ENCODE results near the gene ROR1.
A peak's percentile ranks its signal among the peaks of the same experiment; 100 is the strongest.

Gene ROR1

DNA sequence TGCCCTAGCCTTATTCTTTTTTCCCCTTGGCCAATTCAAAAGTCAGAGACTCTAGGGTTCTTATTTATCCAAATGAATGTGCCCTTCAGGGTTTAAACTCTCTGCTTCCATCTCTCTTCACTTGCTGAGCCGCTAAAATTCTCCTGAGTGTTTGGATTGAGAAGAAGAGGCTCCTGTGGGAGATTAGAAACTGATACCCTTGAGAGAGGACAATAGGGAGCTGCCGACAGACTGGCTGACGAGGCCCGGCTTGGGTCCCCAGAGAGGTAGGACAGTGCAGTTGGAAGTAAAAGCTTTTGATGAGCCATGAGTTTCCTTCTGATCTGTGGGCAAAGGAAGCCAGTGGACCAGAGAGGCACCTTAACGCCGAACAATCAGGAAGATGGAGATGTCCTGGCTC, 388.3 kb downstream of the ROR1 start:
- TF ChIP-seq JUND (IDR thresholded peaks at IDR 0.05; ENCODE audit: low read depth) = no peak
- no peak for DNase-seq (ENCODE audit: low read depth in 1 of 2, low spot score in 1 of 2)
- in situ Hi-C loops (cut with HindIII; ENCODE audit: low pct_unique_long_range_greater_than_20kb, low sequenced_read_pairs) = no loop called here

- DNase-seq (ENCODE audit: low read depth in 1 of 2, low spot score in 1 of 2) = no peak
- TF ChIP-seq JUND (IDR thresholded peaks at IDR 0.05; ENCODE audit: low read depth) = no peak
- in situ Hi-C loops (cut with HindIII; ENCODE audit: low pct_unique_long_range_greater_than_20kb, low sequenced_read_pairs) = no loop called here
Measured at GRCh38 chr1:64162804-64163203, 389.0 kb downstream of the ROR1 start.

DNA sequence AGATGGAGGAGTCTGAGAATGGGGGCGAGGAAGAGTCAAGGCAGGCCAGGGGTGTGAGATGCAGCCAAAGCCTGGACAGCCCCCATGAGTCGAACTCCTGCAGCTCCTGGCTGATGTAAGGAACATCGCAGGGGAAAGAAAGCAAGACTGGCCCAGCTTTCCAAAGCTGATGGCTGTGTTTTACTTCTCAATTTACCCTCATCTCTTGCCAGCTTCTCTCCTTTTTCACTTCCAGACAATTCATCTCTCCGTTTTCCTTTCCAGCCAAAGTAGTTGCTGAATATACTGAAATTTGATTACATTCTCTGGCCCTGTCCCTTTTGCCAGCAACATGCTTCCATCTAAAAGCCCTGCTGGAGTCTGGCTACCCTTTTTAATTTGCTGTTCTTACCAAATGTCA, 389.6 kb downstream of the ROR1 start:
- in situ Hi-C loops (cut with HindIII; ENCODE audit: low pct_unique_long_range_greater_than_20kb, low sequenced_read_pairs) = no loop called here
- TF ChIP-seq JUND (IDR thresholded peaks at IDR 0.05; ENCODE audit: low read depth) = no peak
- DNase-seq (ENCODE audit: low read depth in 1 of 2, low spot score in 1 of 2) = no peak

- in situ Hi-C loops (cut with HindIII; ENCODE audit: low pct_unique_long_range_greater_than_20kb, low sequenced_read_pairs) = no loop called here
- no peak for TF ChIP-seq JUND (IDR thresholded peaks at IDR 0.05; ENCODE audit: low read depth)
- DNase-seq (ENCODE audit: low read depth in 1 of 2, low spot score in 1 of 2) = peak in 1 of 2 experiments; percentile 18
Measured at GRCh38 chr1:64163970-64164369, 390.2 kb downstream of the ROR1 start.

GRCh38 chr1:64166629-64167028, 392.8 kb downstream of the ROR1 start:
- no peak for DNase-seq (ENCODE audit: low read depth in 1 of 2, low spot score in 1 of 2)
- in situ Hi-C loops (cut with HindIII; ENCODE audit: low pct_unique_long_range_greater_than_20kb, low sequenced_read_pairs) = no loop called here
- TF ChIP-seq JUND (IDR thresholded peaks at IDR 0.05; ENCODE audit: low read depth) = no peak

DNA sequence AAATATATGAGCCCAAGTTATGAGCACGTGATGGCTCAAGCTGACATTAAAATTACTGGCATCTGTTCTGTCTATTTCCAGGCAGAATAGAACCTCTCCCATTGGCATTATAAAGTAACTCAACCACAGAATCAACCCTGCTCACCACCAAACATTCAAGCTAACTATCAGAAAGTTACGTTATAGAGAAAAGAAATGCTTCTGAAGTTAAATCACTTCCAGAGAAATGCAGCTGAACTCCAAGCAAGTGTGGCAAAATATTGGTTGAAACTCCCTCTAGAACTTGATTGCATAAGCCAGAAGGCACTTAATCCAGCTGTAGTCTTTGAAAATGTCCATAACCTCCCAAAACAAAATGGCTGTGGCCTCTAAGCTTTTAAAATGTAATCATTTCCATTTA, 393.4 kb downstream of the ROR1 start:
- in situ Hi-C loops (cut with HindIII; ENCODE audit: low pct_unique_long_range_greater_than_20kb, low sequenced_read_pairs) = no loop called here
- no peak for DNase-seq (ENCODE audit: low read depth in 1 of 2, low spot score in 1 of 2)
- no peak for TF ChIP-seq JUND (IDR thresholded peaks at IDR 0.05; ENCODE audit: low read depth)

DNA sequence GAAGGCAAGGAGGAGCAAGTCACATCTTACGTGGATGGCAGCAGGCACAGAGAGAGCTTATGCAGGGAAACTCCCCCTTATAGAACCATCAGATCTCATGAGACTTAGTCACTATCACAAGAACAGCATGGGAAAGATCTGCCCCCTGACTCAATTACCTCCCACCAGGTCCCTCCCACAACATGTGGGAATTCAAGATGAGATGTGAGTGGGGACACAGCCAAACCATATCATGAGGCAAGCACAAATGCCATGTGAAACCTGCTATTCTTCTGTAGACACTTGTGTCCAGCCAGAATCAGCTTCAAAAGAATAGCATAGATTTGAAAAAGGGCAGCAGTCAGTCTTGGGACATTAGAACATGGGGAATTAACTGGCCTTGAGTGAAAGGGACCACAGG, 397.4 kb downstream of the ROR1 start:
- no peak for TF ChIP-seq JUND (IDR thresholded peaks at IDR 0.05; ENCODE audit: low read depth)
- in situ Hi-C loops (cut with HindIII; ENCODE audit: low pct_unique_long_range_greater_than_20kb, low sequenced_read_pairs) = no loop called here

GRCh38 chr1:64171797-64172281, 398.0 kb downstream of the ROR1 start:
- in situ Hi-C loops (cut with HindIII; ENCODE audit: low pct_unique_long_range_greater_than_20kb, low sequenced_read_pairs) = no loop called here
- no peak for TF ChIP-seq JUND (IDR thresholded peaks at IDR 0.05; ENCODE audit: low read depth)
- peak in 1 of 2 experiments; percentile 30 for DNase-seq (ENCODE audit: low read depth in 1 of 2, low spot score in 1 of 2)

More for the DNA sequence above, 397.4 kb downstream of the ROR1 start:
- no peak for DNase-seq (ENCODE audit: low read depth in 1 of 2, low spot score in 1 of 2)

DNA sequence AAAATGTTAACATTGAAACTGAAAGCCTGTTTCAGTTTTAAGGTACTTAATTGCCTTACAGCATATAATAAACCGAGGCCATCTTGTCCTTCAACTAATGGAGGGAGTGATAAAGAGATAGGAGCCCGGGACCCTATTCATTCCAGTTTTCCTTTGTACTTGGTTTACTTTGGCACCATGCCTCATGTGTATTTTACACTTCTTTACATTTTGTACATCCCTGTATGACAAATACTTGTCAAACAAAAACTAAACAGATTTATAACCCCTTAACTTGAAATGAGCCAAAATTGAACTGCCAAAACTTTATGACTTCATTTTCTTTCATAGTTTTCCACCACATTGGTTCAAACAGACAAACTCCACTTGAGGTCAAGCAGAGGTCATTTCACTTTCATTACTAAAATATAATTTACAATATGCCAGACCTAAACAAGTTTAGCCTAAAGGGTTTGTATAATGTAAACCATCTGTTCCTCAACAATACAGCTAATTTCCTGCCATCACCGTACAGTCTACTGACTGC, 398.7 kb downstream of the ROR1 start:
- in situ Hi-C loops (cut with HindIII; ENCODE audit: low pct_unique_long_range_greater_than_20kb, low sequenced_read_pairs) = no loop called here
- peak in 1 of 2 experiments; percentile 13 for DNase-seq (ENCODE audit: low read depth in 1 of 2, low spot score in 1 of 2)
- TF ChIP-seq JUND (IDR thresholded peaks at IDR 0.05; ENCODE audit: low read depth) = no peak

- no peak for TF ChIP-seq JUND (IDR thresholded peaks at IDR 0.05; ENCODE audit: low read depth)
- in situ Hi-C loops (cut with HindIII; ENCODE audit: low pct_unique_long_range_greater_than_20kb, low sequenced_read_pairs) = no loop called here
- peak in 1 of 2 experiments; percentile 11 for DNase-seq (ENCODE audit: low read depth in 1 of 2, low spot score in 1 of 2)
Measured at GRCh38 chr1:64173336-64173940, 399.6 kb downstream of the ROR1 start.

DNA sequence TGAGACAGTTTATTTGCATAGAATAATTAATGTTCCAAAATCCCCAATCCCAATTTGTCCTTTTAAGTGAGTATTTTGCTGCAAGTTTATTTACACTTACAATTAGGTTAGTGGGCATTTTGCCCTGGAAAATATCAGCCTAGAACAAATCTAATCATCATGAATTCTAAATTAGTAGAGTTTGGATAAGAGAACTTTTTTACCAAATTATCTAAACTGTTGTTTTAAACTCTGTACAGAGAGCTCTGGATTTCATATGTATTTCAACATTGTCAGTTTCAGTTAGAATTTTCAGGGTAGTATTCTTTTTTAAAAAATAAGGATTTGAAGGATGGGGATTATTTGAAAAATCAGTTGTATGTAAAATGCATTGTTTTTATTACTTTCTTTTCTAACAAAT, 401.8 kb downstream of the ROR1 start:
- in situ Hi-C loops (cut with HindIII; ENCODE audit: low pct_unique_long_range_greater_than_20kb, low sequenced_read_pairs) = no loop called here
- DNase-seq (ENCODE audit: low read depth in 1 of 2, low spot score in 1 of 2) = no peak
- no peak for TF ChIP-seq JUND (IDR thresholded peaks at IDR 0.05; ENCODE audit: low read depth)

- no peak for TF ChIP-seq JUND (IDR thresholded peaks at IDR 0.05; ENCODE audit: low read depth)
- DNase-seq (ENCODE audit: low read depth in 1 of 2, low spot score in 1 of 2) = no peak
- in situ Hi-C loops (cut with HindIII; ENCODE audit: low pct_unique_long_range_greater_than_20kb, low sequenced_read_pairs) = no loop called here
Measured at GRCh38 chr1:64176659-64177058, 402.8 kb downstream of the ROR1 start.

DNA sequence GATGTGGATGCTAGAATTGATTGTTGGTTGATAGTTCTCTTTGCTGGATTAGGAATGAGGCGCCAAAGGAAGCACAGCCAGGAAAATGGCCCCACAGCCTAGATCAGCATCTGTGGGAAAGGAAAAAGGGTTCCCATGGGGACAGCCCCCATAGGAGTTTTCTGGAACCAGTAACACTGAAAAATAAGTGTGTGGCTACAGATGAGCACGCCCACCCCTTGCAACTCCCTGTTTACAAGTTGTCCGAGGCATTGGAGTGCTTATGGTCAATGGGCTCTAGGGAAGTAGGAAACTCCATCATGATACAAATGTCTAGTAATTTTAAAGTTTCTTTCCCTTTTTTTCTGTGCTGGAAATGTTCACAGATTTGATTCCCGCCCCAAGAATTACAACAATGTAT, 405.8 kb downstream of the ROR1 start:
- TF ChIP-seq JUND (IDR thresholded peaks at IDR 0.05; ENCODE audit: low read depth) = no peak
- in situ Hi-C loops (cut with HindIII; ENCODE audit: low pct_unique_long_range_greater_than_20kb, low sequenced_read_pairs) = no loop called here
- no peak for DNase-seq (ENCODE audit: low read depth in 1 of 2, low spot score in 1 of 2)

DNA sequence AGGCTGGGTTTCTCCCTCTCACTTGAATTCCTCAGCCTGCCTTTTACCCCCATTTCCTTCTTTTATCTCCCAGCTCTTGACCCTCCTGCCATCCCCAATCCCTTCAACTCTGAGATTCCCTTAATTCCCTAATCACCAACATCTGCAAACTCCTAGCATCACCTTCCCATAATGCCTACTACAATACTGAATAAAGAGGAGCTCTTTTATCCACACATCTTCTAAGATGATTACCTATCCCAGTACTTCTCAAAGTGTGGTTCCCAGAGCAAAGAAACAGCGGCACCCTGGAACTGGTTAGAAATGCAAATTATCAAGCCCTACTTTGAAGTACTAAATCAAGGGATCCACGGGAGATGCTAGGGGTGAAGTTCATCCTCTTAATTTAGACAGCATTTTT, 408.4 kb downstream of the ROR1 start:
- DNase-seq (ENCODE audit: low read depth in 1 of 2, low spot score in 1 of 2) = no peak

More for the DNA sequence above, 408.4 kb downstream of the ROR1 start:
- in situ Hi-C loops (cut with HindIII; ENCODE audit: low pct_unique_long_range_greater_than_20kb, low sequenced_read_pairs) = no loop called here
- no peak for TF ChIP-seq JUND (IDR thresholded peaks at IDR 0.05; ENCODE audit: low read depth)
